Sigmoid colon (tissue), 4 donors: ENCODE data around the gene ADCY1.

Experiments used
- EP300 ChIP-seq, 4 donors: sonication (generic); formaldehyde crosslinking; IDR thresholded peaks; one replicate each; pipeline ENCODE4 v1.6.1; 2017; ENCODE audit warnings: antibody characterized with exemption in 4 of 4
- POLR2A ChIP-seq, 2 donors: fragments of 450-650 bp; IDR thresholded peaks; one replicate each; pipeline ENCODE4 v1.6.1; 2016; ENCODE audit warnings: antibody characterized with exemption in 2 of 2, mild to moderate bottlenecking in 2 of 2, moderate library complexity in 2 of 2
- TF ChIP-seq, protein P1 (sequence below), 4 experiments: fragments of 450-650 bp in 3 of 4; fragments of 200-600 bp in 1 of 4; IDR thresholded peaks; one replicate each; pipeline ENCODE4 v1.5.1; 2016 to 2019; ENCODE audit warnings: antibody characterized with exemption in 4 of 4, mild to moderate bottlenecking in 3 of 4, moderate library complexity in 2 of 4

DNA sequence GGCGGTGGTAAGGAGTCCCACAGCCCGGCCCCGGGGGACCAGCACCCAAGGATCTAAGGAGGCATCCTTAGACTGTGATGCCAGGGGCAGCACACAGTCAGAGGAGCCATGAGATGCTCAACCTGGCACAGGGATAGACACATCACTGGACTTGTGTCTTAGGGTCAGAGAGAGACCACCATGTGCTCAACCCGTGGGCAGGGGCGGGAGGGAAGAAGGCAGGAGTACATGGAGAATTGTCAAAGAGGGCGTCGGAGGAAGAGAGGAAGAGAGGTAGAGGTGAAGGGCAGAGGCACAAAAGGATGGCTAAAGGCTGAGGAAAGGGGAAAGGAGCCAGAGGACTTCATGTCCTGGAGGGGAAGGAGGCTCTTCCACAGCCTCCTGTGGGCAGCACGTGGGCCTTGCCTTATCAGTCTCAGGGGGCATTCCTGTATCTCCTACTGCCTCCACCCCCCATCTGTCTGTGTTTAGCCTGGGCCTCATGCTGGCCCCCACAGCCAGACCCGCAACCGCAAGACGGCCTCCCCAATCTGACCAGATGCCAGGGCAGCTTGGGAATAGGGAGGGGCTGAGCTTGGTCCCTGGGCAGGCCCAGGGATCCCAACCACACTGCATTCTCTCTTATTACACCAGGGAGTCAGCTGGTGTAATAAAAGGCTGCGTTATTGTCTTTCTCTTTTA is 2.2 kb downstream of the ADCY1 start:
- TF ChIP-seq, protein P1, sequence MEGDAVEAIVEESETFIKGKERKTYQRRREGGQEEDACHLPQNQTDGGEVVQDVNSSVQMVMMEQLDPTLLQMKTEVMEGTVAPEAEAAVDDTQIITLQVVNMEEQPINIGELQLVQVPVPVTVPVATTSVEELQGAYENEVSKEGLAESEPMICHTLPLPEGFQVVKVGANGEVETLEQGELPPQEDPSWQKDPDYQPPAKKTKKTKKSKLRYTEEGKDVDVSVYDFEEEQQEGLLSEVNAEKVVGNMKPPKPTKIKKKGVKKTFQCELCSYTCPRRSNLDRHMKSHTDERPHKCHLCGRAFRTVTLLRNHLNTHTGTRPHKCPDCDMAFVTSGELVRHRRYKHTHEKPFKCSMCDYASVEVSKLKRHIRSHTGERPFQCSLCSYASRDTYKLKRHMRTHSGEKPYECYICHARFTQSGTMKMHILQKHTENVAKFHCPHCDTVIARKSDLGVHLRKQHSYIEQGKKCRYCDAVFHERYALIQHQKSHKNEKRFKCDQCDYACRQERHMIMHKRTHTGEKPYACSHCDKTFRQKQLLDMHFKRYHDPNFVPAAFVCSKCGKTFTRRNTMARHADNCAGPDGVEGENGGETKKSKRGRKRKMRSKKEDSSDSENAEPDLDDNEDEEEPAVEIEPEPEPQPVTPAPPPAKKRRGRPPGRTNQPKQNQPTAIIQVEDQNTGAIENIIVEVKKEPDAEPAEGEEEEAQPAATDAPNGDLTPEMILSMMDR (IDR thresholded peaks at IDR 0.05), result no peak
- no peak for TF ChIP-seq POLR2A (IDR thresholded peaks at IDR 0.05)
- no peak for TF ChIP-seq EP300 (IDR thresholded peaks at IDR 0.05)
